Keratinocyte (primary cell): ENCODE data around the gene HID1.

ENCODE experiments used
- EZH2 ChIP-seq: IDR thresholded peaks from one replicate; pipeline ENCODE4 v1.6.1; 2012; ENCODE audit warnings: inconsistent platforms, mild to moderate bottlenecking, low read length, moderate library complexity
- TF ChIP-seq, protein P1 (sequence below), 3 experiments: IDR thresholded peaks in 1 of 3; conservative IDR thresholded peaks in 1 of 3; optimal IDR thresholded peaks in 1 of 3; 2 replicates in 2 of 3; 3 replicates in 1 of 3; pipeline versions ENCODE3 to v1.5.1; 2011; ENCODE audit warnings: low read length in 3 of 3, mild to moderate bottlenecking in 3 of 3, moderate library complexity in 2 of 3, control low read depth in 1 of 3, inconsistent platforms in 1 of 3; ENCODE audit not compliant: insufficient read depth in 2 of 3; ENCODE audit errors: extremely low read depth in 1 of 3

DNA sequence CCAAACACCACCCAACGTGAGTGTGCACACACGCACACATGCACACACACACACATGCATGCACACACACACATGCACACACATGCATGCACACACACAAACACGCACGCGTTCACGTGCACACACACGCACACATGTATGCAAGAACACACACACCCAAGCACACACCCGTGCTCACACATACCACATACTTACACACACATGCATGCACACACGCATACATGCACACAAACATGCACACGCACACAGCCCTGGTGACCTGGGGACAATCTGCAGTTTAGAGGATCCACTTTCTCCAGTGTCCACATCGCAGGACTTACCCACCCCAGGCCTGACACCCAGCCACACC, 55.7 kb downstream of the HID1 start:
- TF ChIP-seq, protein P1, sequence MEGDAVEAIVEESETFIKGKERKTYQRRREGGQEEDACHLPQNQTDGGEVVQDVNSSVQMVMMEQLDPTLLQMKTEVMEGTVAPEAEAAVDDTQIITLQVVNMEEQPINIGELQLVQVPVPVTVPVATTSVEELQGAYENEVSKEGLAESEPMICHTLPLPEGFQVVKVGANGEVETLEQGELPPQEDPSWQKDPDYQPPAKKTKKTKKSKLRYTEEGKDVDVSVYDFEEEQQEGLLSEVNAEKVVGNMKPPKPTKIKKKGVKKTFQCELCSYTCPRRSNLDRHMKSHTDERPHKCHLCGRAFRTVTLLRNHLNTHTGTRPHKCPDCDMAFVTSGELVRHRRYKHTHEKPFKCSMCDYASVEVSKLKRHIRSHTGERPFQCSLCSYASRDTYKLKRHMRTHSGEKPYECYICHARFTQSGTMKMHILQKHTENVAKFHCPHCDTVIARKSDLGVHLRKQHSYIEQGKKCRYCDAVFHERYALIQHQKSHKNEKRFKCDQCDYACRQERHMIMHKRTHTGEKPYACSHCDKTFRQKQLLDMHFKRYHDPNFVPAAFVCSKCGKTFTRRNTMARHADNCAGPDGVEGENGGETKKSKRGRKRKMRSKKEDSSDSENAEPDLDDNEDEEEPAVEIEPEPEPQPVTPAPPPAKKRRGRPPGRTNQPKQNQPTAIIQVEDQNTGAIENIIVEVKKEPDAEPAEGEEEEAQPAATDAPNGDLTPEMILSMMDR (optimal IDR thresholded peaks at IDR 0.05 in 1 of 3, IDR thresholded peaks at IDR 0.05 in 1 of 3, conservative IDR thresholded peaks at IDR 0.05 in 1 of 3; ENCODE audit: extremely low read depth in 1 of 3, insufficient read depth in 2 of 3, low read length in 3 of 3), result no peak
- TF ChIP-seq EZH2, result no peak
